ENCODE data around the gene VTI1A. TPM values are rescaled to one million over a fixed set of nuclear protein-coding genes. Genes with fewer than 3 reads are reported as not detected.
"Not testable (repeated sequence)": the region's sequence is repeated elsewhere in the genome, so short reads cannot be mapped to it uniquely, and the experiment has no call there.

VTI1A gene
- total RNA-seq, 6 experiments from 2014 or later: 23.6 to 27.9 (median 24.9) TPM

DNA sequence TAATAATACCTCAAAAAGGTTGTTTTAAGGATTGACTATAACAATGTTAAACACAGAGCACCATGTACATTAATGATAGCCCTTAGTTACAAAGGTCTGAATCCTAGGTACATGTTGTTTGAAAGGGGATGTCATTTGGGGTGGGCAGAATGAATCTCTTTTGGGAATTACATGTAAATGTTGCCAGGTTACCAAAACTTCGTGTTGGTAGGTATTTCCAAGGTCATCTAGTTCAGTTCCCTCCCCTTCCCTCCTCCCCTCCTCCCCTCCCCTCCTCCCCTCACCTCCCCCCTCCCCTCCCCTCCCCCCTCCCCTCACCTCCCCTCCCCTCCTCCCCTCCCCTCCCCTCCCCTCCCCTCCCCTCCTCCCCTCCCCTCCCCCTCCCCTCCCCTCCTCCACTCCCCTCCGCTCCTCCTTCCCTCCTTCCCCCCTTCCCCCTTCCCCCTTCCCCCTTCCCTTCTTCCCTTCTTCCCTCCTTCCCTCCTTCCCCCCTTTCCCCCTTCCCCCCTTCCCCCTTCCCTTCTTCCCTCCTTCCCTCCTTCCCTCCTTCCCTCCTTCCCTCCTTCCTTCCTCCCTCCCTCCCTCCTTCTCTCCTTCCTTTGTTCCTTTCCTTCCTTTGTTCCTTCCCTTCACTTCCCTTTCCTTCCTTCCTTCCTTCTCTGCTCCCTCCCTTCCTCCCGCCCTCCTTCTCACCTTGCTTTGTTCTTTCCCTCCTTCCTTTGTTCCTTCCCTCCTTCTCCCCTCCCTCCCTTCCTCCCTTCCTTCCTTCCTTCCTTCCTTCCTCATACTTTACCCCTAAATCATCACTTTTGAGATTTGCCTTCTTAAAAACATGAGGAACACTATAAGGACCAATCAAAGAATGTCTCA, 8.1 kb downstream of the VTI1A start:
- no peaks in the 10 kb centered on the region for H3K27me3 Mint-ChIP-seq (ENCODE audit: insufficient read depth)
- peaks cover 19% of the 10 kb centered on the region for H3K4me1 Mint-ChIP-seq (ENCODE audit: low read depth)
- H3K36me3 Mint-ChIP-seq (ENCODE audit: low read depth): peaks cover 9% of the 10 kb centered on the region
- no peak for DNase-seq
- H3K27ac Mint-ChIP-seq: peak overlapping the region; percentile 85
- peak overlapping the region; percentile 65 for H3K4me3 Mint-ChIP-seq
- TF ChIP-seq, protein P1, sequence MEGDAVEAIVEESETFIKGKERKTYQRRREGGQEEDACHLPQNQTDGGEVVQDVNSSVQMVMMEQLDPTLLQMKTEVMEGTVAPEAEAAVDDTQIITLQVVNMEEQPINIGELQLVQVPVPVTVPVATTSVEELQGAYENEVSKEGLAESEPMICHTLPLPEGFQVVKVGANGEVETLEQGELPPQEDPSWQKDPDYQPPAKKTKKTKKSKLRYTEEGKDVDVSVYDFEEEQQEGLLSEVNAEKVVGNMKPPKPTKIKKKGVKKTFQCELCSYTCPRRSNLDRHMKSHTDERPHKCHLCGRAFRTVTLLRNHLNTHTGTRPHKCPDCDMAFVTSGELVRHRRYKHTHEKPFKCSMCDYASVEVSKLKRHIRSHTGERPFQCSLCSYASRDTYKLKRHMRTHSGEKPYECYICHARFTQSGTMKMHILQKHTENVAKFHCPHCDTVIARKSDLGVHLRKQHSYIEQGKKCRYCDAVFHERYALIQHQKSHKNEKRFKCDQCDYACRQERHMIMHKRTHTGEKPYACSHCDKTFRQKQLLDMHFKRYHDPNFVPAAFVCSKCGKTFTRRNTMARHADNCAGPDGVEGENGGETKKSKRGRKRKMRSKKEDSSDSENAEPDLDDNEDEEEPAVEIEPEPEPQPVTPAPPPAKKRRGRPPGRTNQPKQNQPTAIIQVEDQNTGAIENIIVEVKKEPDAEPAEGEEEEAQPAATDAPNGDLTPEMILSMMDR (IDR thresholded peaks at IDR 0.05): no peak
- no peaks in the 10 kb centered on the region for H3K9me3 Mint-ChIP-seq

DNA sequence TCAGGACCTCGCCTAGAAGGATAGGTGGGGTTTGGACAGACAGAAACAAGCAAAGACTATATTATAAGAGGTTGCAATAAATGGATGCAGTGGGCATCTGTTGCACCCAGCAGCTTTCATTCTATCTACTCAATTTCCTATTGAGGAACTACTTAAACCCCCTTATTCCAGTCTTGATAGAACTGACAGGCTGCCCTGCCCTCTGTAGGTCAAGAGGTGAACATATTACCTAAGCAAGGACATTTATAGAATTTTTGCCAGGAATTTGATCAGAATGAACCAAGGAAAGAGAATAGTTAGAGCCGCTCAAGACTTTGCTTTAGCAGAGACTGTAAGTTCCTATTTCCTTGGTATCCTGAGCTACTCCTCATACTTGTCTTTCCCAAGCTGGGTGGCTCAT, 9.5 kb downstream of the VTI1A start:
- Mint-ChIP-seq H3K9me3 (no peaks in the 10 kb centered on the region), H3K4me3 (no peak overlapping the region), H3K27me3 (ENCODE audit: insufficient read depth) (no peaks in the 10 kb centered on the region), H3K36me3 (ENCODE audit: low read depth) (peaks cover 16% of the 10 kb centered on the region), H3K27ac (no peak overlapping the region), H3K4me1 (ENCODE audit: low read depth) (peaks cover 30% of the 10 kb centered on the region)
- no peak for DNase-seq
- TF ChIP-seq, protein P1 (IDR thresholded peaks at IDR 0.05): 0 out of 2 replicates have a peak, but pooled peaks have one; percentile 27

DNA sequence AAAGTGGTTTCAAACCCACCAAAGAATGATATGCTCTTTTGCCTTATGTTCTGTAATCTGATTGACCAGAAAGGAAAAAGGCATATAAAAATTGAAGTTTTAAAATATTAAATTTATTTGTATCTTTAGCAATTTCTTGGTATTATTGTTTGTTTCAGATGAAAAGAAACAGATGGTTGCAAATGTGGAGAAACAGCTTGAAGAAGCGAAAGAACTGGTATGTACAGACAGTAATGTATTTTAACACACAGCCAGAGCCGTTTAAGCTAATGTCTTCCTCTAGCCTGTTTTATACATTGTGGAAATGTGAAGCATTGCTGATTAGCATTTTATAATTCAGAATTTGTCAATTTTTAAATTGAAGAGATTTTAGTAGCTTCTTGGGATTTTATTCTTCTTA, 13.4 kb downstream of the VTI1A start:
- peaks cover 23% of the 10 kb centered on the region for H3K36me3 Mint-ChIP-seq (ENCODE audit: low read depth)
- H3K27ac Mint-ChIP-seq: no peak overlapping the region; the same call in 1 of the 2 replicates
- TF ChIP-seq, protein P1 (IDR thresholded peaks at IDR 0.05): no peak
- no peaks in the 10 kb centered on the region for H3K9me3 Mint-ChIP-seq
- no peaks in the 10 kb centered on the region for H3K27me3 Mint-ChIP-seq (ENCODE audit: insufficient read depth)
- no peak overlapping the region for H3K4me3 Mint-ChIP-seq
- DNase-seq: no peak
- peaks cover 36% of the 10 kb centered on the region for H3K4me1 Mint-ChIP-seq (ENCODE audit: low read depth)

DNA sequence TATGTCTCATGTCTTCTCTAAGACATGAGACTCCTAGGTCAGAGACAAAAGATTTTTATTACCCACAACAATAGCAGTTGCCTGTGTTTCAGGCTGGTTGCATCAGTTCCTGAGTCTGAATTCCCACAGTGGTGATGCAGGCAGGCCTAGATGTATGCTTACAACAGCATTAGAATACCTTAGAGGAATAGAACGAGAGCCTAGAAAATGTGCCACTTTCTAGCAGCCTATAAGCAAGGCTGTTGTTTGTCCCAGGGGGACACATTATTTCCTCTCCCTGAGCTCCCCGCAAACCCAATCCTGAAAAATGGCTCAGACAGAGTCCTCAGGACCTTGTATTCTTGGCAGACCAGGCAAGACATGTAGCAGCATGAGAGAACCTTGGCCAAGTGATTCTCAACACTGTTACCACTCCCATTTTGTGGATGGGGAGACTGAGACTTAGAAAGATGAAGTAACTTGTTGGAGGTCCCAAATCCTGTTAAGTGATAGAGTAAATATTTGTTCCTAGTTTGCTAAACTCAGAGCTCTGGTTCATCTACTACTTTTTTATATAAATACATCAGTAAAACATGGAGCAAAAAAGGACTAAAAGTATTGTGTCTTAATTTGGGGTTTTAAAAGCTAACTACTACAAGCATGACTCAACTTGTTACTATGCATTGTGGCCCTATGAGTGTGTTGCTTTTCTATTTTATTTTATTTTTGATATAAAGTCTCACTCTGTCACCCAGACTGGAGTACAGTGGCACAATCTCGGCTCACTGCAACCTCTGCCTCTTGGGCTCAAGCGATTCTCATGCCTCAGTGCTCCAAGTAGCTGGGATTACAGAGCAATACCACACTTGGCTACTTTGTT, 14.2 kb downstream of the VTI1A start:
- Mint-ChIP-seq H3K27me3 (ENCODE audit: insufficient read depth) (no peaks in the 10 kb centered on the region), H3K4me3 (no peak overlapping the region), H3K9me3 (no peaks in the 10 kb centered on the region), H3K36me3 (ENCODE audit: low read depth) (peaks cover 27% of the 10 kb centered on the region), H3K4me1 (ENCODE audit: low read depth) (peaks cover 28% of the 10 kb centered on the region), H3K27ac (peak overlapping the region; percentile 87)
- TF ChIP-seq, protein P1 (IDR thresholded peaks at IDR 0.05): no peak
- DNase-seq: peak; percentile 80

DNA sequence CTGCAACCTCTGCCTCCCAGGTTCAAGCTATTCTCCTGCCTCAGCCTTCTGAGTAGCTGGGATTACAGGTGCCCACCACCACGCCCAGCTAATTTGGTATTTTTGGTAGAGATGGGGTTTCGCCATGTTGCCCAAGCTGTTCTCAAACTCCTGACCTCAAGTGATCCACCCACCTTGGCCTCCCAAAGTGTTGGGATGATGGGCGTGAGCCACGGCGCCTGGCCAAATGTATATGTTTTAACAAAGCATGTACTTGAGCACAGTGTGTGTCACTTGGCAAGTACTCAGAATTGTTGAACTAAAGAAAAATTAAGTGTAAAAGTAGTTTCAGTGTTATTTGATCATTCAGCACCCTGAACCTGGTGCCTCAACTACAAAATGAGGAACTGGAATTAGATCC, 17.1 kb downstream of the VTI1A start:
- H3K9me3 Mint-ChIP-seq; H3K4me3 Mint-ChIP-seq; H3K27ac Mint-ChIP-seq; DNase-seq; H3K27me3 Mint-ChIP-seq (ENCODE audit: insufficient read depth): not testable (repeated sequence)
- Mint-ChIP-seq H3K36me3 (ENCODE audit: low read depth) (peaks cover 27% of the 10 kb centered on the region), H3K4me1 (ENCODE audit: low read depth) (peaks cover 18% of the 10 kb centered on the region)
